HG03039 (cell line): Measurements from ENCODE around the gene ACSF3.

ENCODE experiments used
- ATAC-seq: cut with Tn5 transposase; IDR thresholded peaks from one replicate; pipeline ENCODE4 v1.9.1; 2021; ENCODE audit warnings: mild to moderate bottlenecking, moderate library complexity; ENCODE audit not compliant: unreplicated experiment

ACSF3 gene

GRCh38 chr16:89094252-89094879 is 714 bp downstream of the ACSF3 start:
- ATAC-seq, result no peak

GRCh38 chr16:89094880-89095258 is 1.2 kb downstream of the ACSF3 start:
- no peak for ATAC-seq

- ATAC-seq, result no peak
Observed at GRCh38 chr16:89095491-89095951, 1.9 kb downstream of the ACSF3 start.

GRCh38 chr16:89096042-89096717 is 2.5 kb downstream of the ACSF3 start:
- no peak for ATAC-seq

GRCh38 chr16:89096768-89097391 is 3.2 kb downstream of the ACSF3 start:
- no peak for ATAC-seq

- ATAC-seq, result no peak
Observed at GRCh38 chr16:89097392-89097772, 3.7 kb downstream of the ACSF3 start.

- ATAC-seq, result no peak
Observed at GRCh38 chr16:89098767-89099430, 5.2 kb downstream of the ACSF3 start.

- no peak for ATAC-seq
Observed at GRCh38 chr16:89099905-89100304, 6.3 kb downstream of the ACSF3 start.

GRCh38 chr16:89100601-89101302 is 7.1 kb downstream of the ACSF3 start:
- ATAC-seq, result no peak

GRCh38 chr16:89101303-89102040 is 7.8 kb downstream of the ACSF3 start:
- ATAC-seq, result no peak

- no peak for ATAC-seq
Observed at GRCh38 chr16:89102041-89102471, 8.4 kb downstream of the ACSF3 start.

GRCh38 chr16:89102481-89103073 is 8.9 kb downstream of the ACSF3 start:
- no peak for ATAC-seq

GRCh38 chr16:89103156-89103555 is 9.5 kb downstream of the ACSF3 start:
- ATAC-seq, result no peak

- ATAC-seq, result no peak
Observed at GRCh38 chr16:89103781-89104180, 10.1 kb downstream of the ACSF3 start.

GRCh38 chr16:89104303-89104702 is 10.7 kb downstream of the ACSF3 start:
- ATAC-seq, result no peak

- no peak for ATAC-seq
Observed at GRCh38 chr16:89104930-89105571, 11.4 kb downstream of the ACSF3 start.

GRCh38 chr16:89105599-89106151 is 12.0 kb downstream of the ACSF3 start:
- ATAC-seq, result no peak

- ATAC-seq, result no peak
Observed at GRCh38 chr16:89106533-89107202, 13.0 kb downstream of the ACSF3 start.

- ATAC-seq, result no peak
Observed at GRCh38 chr16:89107203-89107582, 13.5 kb downstream of the ACSF3 start.
